ENCODE measurements around the gene TMC5.

TMC5 gene

GRCh38 chr16:19460397-19460796 lies 42.7 kb downstream of the TMC5 start:
- DNase-seq: no peak

- DNase-seq: no peak
These were observed 46.0 kb downstream of the TMC5 start for GRCh38 chr16:19463468-19464315.

- no peak for DNase-seq
These were observed 50.6 kb downstream of the TMC5 start for GRCh38 chr16:19468300-19468699.

DNA sequence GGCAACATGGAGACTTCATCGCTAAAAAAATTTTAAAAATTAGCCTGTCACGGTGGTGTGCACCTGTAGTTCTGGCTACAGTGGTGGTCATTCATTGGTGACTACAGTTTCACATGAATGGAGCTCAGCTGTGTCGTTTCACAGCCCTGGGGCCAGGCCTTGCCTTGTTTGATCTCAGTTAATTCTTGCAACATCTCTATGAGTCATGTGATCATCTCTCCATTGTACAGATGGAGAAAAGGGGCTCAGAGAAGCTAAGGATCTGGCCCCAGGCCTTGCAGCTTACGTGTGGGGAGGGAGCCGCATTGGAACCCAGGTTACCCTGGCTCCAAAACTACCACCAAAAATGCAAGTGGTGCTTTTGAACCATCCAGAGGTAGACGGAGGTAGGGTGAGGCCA lies 54.8 kb downstream of the TMC5 start:
- no peak for DNase-seq

- no peak for DNase-seq
These were observed 56.9 kb downstream of the TMC5 start for GRCh38 chr16:19474617-19475016.

DNA sequence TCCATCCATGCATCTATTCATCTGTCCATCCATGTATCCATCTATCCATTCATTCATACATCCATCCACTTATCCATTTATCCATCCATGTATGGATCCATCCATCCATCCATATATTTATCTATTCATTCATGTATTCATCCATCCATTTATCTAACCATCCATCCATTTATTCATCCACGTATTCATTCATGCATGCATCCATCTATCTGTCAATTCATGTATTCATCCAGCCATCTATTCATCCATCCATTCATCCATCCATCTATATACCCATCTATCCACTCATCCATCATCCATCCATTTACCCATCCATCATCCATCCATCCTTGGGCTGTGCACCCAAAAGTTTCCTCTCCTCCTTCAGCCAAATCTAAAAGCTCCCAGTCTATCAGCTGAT lies 60.8 kb downstream of the TMC5 start:
- DNase-seq: no peak

DNA sequence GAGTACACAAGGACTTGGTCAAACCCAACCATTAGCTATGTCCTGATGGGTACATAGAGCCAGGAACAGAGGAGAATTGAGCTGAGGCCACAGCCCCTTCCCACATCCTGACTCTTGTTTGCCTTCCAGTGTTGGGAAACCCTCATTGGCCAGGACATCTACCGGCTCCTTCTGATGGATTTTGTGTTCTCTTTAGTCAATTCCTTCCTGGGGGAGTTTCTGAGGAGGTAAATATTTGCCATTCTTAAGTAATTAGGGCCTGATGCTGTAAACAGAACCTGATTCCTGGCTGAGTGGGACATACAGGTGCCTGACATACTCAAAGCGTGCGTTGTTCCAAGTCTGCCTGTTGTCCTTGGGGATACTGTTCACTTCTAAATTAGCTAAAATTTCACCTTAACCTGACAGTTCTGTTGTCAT lies 61.6 kb downstream of the TMC5 start:
- no peak for DNase-seq

DNA sequence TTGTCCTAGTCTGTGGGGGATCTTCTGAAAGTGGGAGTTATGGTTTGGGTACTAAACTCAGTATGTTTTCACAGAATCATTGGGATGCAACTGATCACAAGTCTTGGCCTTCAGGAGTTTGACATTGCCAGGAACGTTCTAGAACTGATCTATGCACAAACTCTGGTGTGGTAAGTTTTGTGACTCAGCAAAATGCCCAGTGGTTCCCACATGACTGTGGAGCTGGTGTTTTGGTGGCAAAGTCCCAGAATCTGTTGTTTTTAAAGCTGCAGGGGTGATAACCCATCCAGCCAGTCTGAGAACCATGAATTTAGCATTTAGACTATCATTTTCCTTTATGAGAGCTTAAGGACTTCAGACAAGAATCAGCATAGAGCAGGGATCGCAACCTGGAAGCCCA lies 63.6 kb downstream of the TMC5 start:
- no peak for DNase-seq

DNA sequence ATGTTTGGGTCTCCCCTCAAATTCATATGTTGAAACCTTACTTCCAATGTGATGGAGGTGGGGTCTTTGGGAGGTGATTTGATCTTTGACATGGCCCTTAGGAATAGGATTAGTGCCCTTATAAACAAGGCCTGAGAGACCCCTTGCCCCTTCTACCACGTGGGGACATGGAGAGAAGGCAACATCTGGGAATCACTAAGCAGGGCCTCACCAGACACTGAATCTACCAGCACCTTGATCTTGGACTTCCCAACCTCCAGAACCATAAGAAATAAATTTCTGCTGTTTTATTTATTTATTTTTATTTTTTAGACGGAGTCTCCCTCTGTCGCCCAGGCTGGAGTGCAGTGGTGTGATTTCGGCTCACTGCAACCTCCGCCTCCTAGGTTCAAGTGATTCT lies 64.1 kb downstream of the TMC5 start:
- DNase-seq: no peak

- no peak for DNase-seq
These were observed 64.6 kb downstream of the TMC5 start for GRCh38 chr16:19482291-19482690.

- no peak for DNase-seq
These were observed 66.4 kb downstream of the TMC5 start for GRCh38 chr16:19484096-19484495.

DNA sequence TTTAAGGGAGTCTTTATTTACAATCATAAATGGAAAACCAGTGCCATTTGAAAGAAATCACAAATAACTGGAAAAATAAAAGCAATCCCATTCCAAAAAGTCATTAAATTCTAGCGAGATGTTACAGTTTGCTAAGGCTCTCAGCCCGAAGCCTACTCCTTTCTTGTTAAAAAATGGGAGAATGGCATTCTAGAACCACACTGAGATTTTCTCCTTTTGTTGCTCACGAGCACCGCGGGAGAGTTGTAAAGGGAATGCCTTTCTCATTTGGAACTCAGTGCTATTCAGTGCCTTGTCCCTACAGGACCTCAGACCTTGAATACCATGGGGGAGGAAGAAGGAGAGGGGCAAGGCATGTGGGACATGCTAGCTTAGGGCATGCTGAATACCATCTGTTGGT lies 67.9 kb downstream of the TMC5 start:
- DNase-seq: no peak

- no peak for DNase-seq
These were observed 68.4 kb downstream of the TMC5 start for GRCh38 chr16:19486051-19486450.

GRCh38 chr16:19486750-19487325 lies 69.2 kb downstream of the TMC5 start:
- DNase-seq: no peak

- no peak for DNase-seq
These were observed 70.5 kb downstream of the TMC5 start for GRCh38 chr16:19488213-19488640.

DNA sequence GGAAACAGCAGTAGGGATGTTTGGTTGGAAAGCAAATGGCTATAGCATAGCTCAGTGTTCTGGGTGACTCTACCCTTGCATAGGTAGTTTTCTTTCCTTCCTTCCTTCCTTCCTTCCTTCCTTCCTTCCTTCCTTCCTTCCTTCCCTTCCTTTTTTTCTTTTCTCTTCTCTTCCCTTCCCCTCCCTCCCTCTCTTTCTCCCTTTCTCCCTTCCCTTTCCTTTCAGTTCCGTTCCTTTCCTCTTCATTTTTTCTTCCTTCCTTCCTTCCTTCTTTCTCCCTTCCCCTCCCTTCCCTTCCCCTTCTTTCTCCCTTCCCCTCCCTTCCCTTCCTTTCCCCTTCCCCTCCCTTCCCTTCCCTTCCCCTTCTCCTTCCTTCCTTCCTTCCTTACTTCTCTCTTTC lies 72.9 kb downstream of the TMC5 start:
- no peak for DNase-seq

GRCh38 chr16:19497176-19497575 lies 79.5 kb downstream of the TMC5 start:
- no peak for DNase-seq

- no peak for DNase-seq
These were observed 81.3 kb downstream of the TMC5 start for GRCh38 chr16:19499006-19499405.

- no peak for DNase-seq
These were observed 81.8 kb downstream of the TMC5 start for GRCh38 chr16:19499481-19499880.

- DNase-seq: peak; percentile 51
These were observed 84.9 kb downstream of the TMC5 start for GRCh38 chr16:19502395-19503131.

DNA sequence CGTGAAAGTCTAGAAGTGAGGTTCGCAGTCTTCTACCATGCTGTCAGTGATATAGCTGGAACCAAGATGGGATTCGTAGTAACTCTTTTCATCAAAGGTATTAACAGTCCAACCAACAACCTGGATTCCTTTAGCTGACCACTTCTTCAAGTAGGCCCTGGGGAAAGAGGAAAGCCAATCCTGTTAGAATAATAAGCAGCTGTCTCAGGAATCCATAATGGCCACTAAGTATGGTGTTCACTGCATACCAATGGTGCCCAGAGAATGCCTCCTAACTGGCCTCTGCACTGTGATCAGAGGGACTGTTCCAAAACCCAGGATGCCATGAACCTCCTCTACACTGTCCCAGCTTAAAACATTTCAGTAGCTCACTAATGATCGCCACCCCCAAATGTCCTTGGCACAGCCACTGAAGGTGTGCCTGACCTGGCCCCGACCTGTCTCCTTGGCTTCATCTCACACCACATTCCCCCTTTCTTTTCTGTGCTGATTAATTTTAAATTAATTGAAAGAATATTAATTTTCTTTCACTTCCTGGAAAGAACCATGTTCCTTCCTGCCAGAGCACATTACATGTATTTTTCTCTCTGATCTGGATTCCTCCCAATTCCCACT lies 85.9 kb downstream of the TMC5 start:
- no peak for DNase-seq

DNA sequence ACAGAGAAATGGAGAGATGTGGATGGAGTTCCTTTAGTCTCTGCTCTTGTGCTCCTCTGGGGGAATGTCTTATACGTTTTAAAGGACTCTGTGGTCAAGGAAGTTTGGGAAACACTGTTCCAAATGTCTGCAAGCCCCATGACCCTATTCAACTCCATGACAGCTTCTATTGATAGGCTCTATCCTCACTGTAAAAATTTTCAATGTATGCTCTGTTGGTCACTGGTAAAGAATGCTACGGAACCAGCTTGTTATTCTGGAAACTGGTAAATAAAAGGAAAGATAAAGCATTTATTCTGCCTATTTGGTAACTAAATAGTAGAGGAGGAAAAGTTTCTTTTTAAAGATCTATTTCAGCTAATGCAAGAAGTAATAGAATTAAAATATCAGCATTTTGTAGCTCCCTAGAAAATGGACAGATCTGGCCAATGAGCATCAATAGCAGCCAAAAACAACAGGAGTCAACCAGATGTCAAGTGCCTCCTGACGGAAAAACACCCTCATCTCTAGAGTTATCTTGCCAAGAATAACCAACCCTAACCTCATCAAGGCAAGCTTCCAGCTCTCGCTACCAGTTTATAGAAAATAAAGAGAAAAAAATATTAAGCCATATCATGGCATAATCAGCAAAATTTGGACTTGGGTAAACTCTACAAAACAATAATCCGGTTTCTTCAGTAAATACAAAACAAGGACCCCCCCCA lies 88.1 kb downstream of the TMC5 start:
- no peak for DNase-seq

- no peak for DNase-seq
These were observed 89.3 kb downstream of the TMC5 start for GRCh38 chr16:19506965-19507364.

Data from effector CD4-positive, alpha-beta T cell (primary cell).